Heart left ventricle (tissue), 16 donors: ENCODE data around the gene FOS. TPM values are rescaled to one million over a fixed set of nuclear protein-coding genes. Genes with fewer than 3 reads are reported as not detected.
A peak's percentile ranks its signal among the peaks of the same experiment; 100 is the strongest.
"Not testable (repeated sequence)": the region's sequence is repeated elsewhere in the genome, so short reads cannot be mapped to it uniquely, and the experiment has no call there.

Experiments
- ATAC-seq, 4 donors: fragments of 200-7000 bp; cut with Tn5 transposase; one replicate each; pipeline ENCODE4 v1.9.1; 2020 to 2022; ENCODE audit warnings: moderate library complexity in 4 of 4, mild to moderate bottlenecking in 3 of 4, moderate number of reproducible peaks in 1 of 4
- DNase-seq, 5 donors: peaks; one replicate each; pipeline ENCODE4 v3.0.0-alpha.2; 2020
- H3K27ac ChIP-seq, 12 donors: fragments of 200-600 bp; sonication (generic) in 4 of 12; one replicate each; pipeline versions ENCODE4 v1.5.0 to v1.8.0; 2016 to 2022; ENCODE audit warnings: mild to moderate bottlenecking in 2 of 12
- H3K27me3 ChIP-seq, 9 donors: fragments of 200-600 bp; sonication (generic) in 2 of 9; one replicate each; pipeline versions ENCODE4 v1.5.1 to v1.8.0; 2016 to 2022; ENCODE audit warnings: mild to moderate bottlenecking in 3 of 9
- H3K36me3 ChIP-seq, 9 donors: fragments of 200-600 bp; sonication (generic) in 2 of 9; one replicate each; pipeline versions ENCODE4 v1.5.0 to v1.8.0; 2018 to 2022; ENCODE audit warnings: mild to moderate bottlenecking in 2 of 9
- H3K4me1 ChIP-seq, 12 donors: fragments of 200-600 bp; sonication (generic) in 4 of 12; one replicate each; pipeline versions ENCODE4 v1.5.0 to v1.8.0; 2016 to 2022; ENCODE audit warnings: mild to moderate bottlenecking in 3 of 12
- H3K4me3 ChIP-seq, 12 donors: fragments of 200-600 bp; sonication (generic) in 4 of 12; one replicate each; pipeline versions ENCODE4 v1.5.0 to v1.8.0; 2017 to 2022; ENCODE audit warnings: mild to moderate bottlenecking in 9 of 12, moderate library complexity in 4 of 12
- H3K9me3 ChIP-seq, 12 donors: fragments of 200-600 bp; sonication (generic) in 4 of 12; one replicate each; pipeline versions ENCODE4 v1.5.0 to v1.8.0; 2016 to 2022; ENCODE audit warnings: mild to moderate bottlenecking in 1 of 12
- CTCF ChIP-seq, 12 donors: fragments of 200-600 bp; sonication (generic) in 4 of 12; IDR thresholded peaks; one replicate each; pipeline versions ENCODE4 v1.5.0 to v1.8.0; 2018 to 2022; ENCODE audit warnings: antibody characterized with exemption in 12 of 12, mild to moderate bottlenecking in 5 of 12
- POLR2A ChIP-seq, 2 donors: fragments of 450-650 bp; IDR thresholded peaks; one replicate each; pipeline ENCODE4 v1.6.1; 2017; ENCODE audit warnings: antibody characterized with exemption in 2 of 2, mild to moderate bottlenecking in 2 of 2, moderate library complexity in 2 of 2
- WGBS, 4 donors: extraction: QIAGEN DNeasy Blood & Tissue Kit in 2 of 4; methylation state at CpG; one replicate each; pipeline versions ENCODE4 v1.1.5 to v1.1.7; 2013 to 2018; 5-methylcytosine and 5-hydroxymethylcytosine counted together
- intact Hi-C, 10 donors: fragments of 100-400 bp; cut with DNase I; formaldehyde crosslinking; loops; one replicate each; pipeline versions ENCODE4 v1.11.1 to v1.14.2; 2022
- polyA plus RNA-seq, 2 donors: library from polyadenylated mRNA; stranded (reverse); fragments of 200-250 nt; gene quantifications; one replicate each; pipeline ENCODE4 v1.2.3, GENCODE V29; 2013
- total RNA-seq, 9 donors: library from RNA; depleted of rRNA in 2 of 9; stranded (reverse); fragments of >200 nt in 2 of 9; fragmentation: NEBNext Ultra II Directional in 3 of 9; extraction: Animal tissue kit (Norgen Biotek cat#: 25700) in 3 of 9; gene quantifications; one replicate each; pipeline versions ENCODE4 v1.1.0 to v1.2.4, GENCODE V29; 2016 to 2023
- donor health status: ischemic (EF 13 %, LVEDD 7.1; RV severe dilation, severe dysfunction).
- donor health status: healthy with polysubstance abuse.
- donor health status: DM: no; HTN: yes; CAD: no.
- donor health status: DM: no; HTN: no; CAD: no.
- donor health status: ischemic (EF 25% LVEDD 6.9; RV normal size, moderate dysfunction).
- donor health status: ischemic (EF 25% LVEDD 5.7; RV mildly dilated, moderate dysfunction).
- donor health status: healthy.
- donor health status: DM: yes; HTN: yes; CAD: no.
- donor health status: ischemic (EF 35%, LVEDD 5.7; RV mildly dilated, moderate dysfunction).
- donor health status: nonischemic (EF 11% LVEDD 7.7; RV severe dilation, severe dysfunction).
- donor health status: DM: yes; HTN: yes; CAD: no.
- donor health status: PGD.
- donor health status: ischemic (EF 29% LVEDD 5.4; RV normal size, mild dysfunction).
- donor health status: nonischemic (EF 23%, LVEDD 6.1; RV moderate dilation, normal function).

The FOS gene
- total and polyA plus RNA-seq, 11 donors: 6.5 to 549 (median 28.6) TPM

GRCh38 chr14:75299059-75299458 lies 20.4 kb downstream of the FOS start:
- 72 to 84% (median 75%) methylated on average over 8 of the region's 8 CpGs for WGBS, 4 donors
- DNase-seq (peak in 3 of 5 donors; percentile 42 to 62 (median 59)), ATAC-seq (no peak)
- Histone ChIP-seq H3K27ac (peak overlapping the region in 9 of 12 donors; percentile 5 to 95 (median 40)), H3K9me3 (no peaks in the 10 kb centered on the region), H3K36me3 (no peaks in the 10 kb centered on the region), H3K27me3 (no peaks in the 10 kb centered on the region), H3K4me1 (peaks cover 0 to 94% (median 19%) of the 10 kb centered on the region in 12 donors), H3K4me3 (no peak overlapping the region)
- intact Hi-C loops: loop anchor here in 4 of 10 donors (5.0 to 10.0 kb wide), 4 partner anchors 54 to 122 kb away; partner anchors contain the start of gene TMED10 (in 1 of the 4)
- TF ChIP-seq POLR2A (IDR thresholded peaks at IDR 0.05) (no peak), CTCF (IDR thresholded peaks at IDR 0.05) (no peak)

GRCh38 chr14:75299576-75299975 lies 20.9 kb downstream of the FOS start:
- Histone ChIP-seq H3K36me3 (no peaks in the 10 kb centered on the region), H3K27ac (peak overlapping the region in 6 of 12 donors; percentile 5 to 95 (median 46)), H3K4me1 (peaks cover 0 to 91% (median 17%) of the 10 kb centered on the region in 12 donors), H3K9me3 (no peaks in the 10 kb centered on the region), H3K4me3 (no peak overlapping the region), H3K27me3 (no peaks in the 10 kb centered on the region)
- intact Hi-C loops: loop anchor here in 4 of 10 donors (5.0 to 10.0 kb wide), 4 partner anchors 55 to 122 kb away; partner anchors contain the start of gene TMED10 (in 1 of the 4)
- DNase-seq: no peak
- no peak for TF ChIP-seq POLR2A (IDR thresholded peaks at IDR 0.05)
- no peak for TF ChIP-seq CTCF (IDR thresholded peaks at IDR 0.05)
- no peak for ATAC-seq
- WGBS, 4 donors: 26 to 44% (median 35%) methylated on average over 1 of the region's 1 CpG

GRCh38 chr14:75301666-75302325 lies 23.2 kb downstream of the FOS start:
- peak in 3 of 4 donors; percentile 47 to 68 (median 58) for ATAC-seq
- Histone ChIP-seq H3K4me1 (peaks cover 0 to 70% (median 0%) of the 10 kb centered on the region in 12 donors), H3K4me3 (no peak overlapping the region), H3K36me3 (no peaks in the 10 kb centered on the region), H3K27ac (peak overlapping the region in 6 of 12 donors; percentile 4 to 72 (median 28)), H3K9me3 (no peaks in the 10 kb centered on the region), H3K27me3 (no peaks in the 10 kb centered on the region)
- TF ChIP-seq POLR2A (IDR thresholded peaks at IDR 0.05) (no peak), CTCF (IDR thresholded peaks at IDR 0.05) (no peak)
- intact Hi-C loops: loop anchor here in 7 of 10 donors (2.0 to 10.0 kb wide), 5 partner anchors 167 to 437 kb away; no protein-coding TSS in a partner anchor
- peak in 4 of 5 donors; percentile 46 to 63 (median 56) for DNase-seq
- 55 to 71% (median 67%) methylated on average over 9 of the region's 9 CpGs for WGBS, 4 donors

GRCh38 chr14:75303381-75303789 lies 24.8 kb downstream of the FOS start:
- intact Hi-C loops: loop anchor here in 8 of 10 donors (1.0 to 10.0 kb wide), 6 partner anchors 169 to 439 kb away; no protein-coding TSS in a partner anchor
- DNase-seq (peak; percentile 39 to 73 (median 67)), ATAC-seq (peak in 3 of 4 donors; percentile 71 to 73 (median 73))
- peak overlapping the region in 4 of 12 donors; percentile 14 to 72 (median 27) for H3K27ac ChIP-seq
- peaks cover 0 to 60% (median 1%) of the 10 kb centered on the region in 12 donors for H3K4me1 ChIP-seq
- TF ChIP-seq POLR2A (IDR thresholded peaks at IDR 0.05): no peak
- peak; percentile 75 to 88 (median 84) for TF ChIP-seq CTCF (IDR thresholded peaks at IDR 0.05)
- no peaks in the 10 kb centered on the region for H3K27me3 ChIP-seq
- H3K36me3 ChIP-seq: no peaks in the 10 kb centered on the region
- WGBS, 4 donors: 22 to 23% (median 23%) methylated on average over 15 of the region's 15 CpGs
- H3K4me3 ChIP-seq: no peak overlapping the region
- H3K9me3 ChIP-seq: no peaks in the 10 kb centered on the region

- H3K9me3 ChIP-seq, H3K36me3 ChIP-seq, H3K4me3 ChIP-seq, H3K27me3 ChIP-seq, H3K27ac ChIP-seq, DNase-seq, ATAC-seq: not testable (repeated sequence)
- 78 to 81% (median 81%) methylated on average over 4 of the region's 4 CpGs for WGBS, 4 donors
- H3K4me1 ChIP-seq: peaks cover 0 to 42% (median 10%) of the 10 kb centered on the region in 12 donors
- intact Hi-C loops: loop anchor here in 9 of 10 donors (2.0 to 10.0 kb wide), 7 partner anchors 126 to 442 kb away; no protein-coding TSS in a partner anchor
These were observed 27.8 kb downstream of the FOS start for GRCh38 chr14:75306410-75306809.
